Activated naive CD8-positive, alpha-beta T cell treated with anti-CD3 and anti-CD28 coated beads, Interleukin-2, amount 10 ng/mL, durations not matched to agents 7 days and 5 days (primary cell): ENCODE data around the gene NXPH3. TPM values are rescaled to one million over a fixed set of nuclear protein-coding genes. Genes with fewer than 3 reads are reported as not detected.
"Not testable (repeated sequence)": the region's sequence is repeated elsewhere in the genome, so short reads cannot be mapped to it uniquely, and the experiment has no call there.

Experiments used
- ATAC-seq: fragments of 150-1000 bp; cut with Tn5 transposase; one replicate; pipeline ENCODE4 v1.10.0; 2021; ENCODE audit warnings: low read depth, moderate library complexity
- POLR2A ChIA-PET: fragments of 350-600 bp; sonication (Branson Sonifier 250); formaldehyde crosslinking; loops from one replicate; lab custom pipeline; 2021; ENCODE audit warnings: antibody characterized with exemption; lab: Charles Lee
- DNase-seq: peaks from one replicate; pipeline ENCODE4 v3.0.0; 2021
- H3K27ac Mint-ChIP-seq: one replicate; pipeline ENCODE4 v1.8.0; 2022; ENCODE audit warnings: mild to moderate bottlenecking, mixed read lengths
- H3K27me3 Mint-ChIP-seq: one replicate; pipeline ENCODE4 v1.8.0; 2022; ENCODE audit warnings: mild to moderate bottlenecking, moderate library complexity, mixed read lengths
- H3K36me3 Mint-ChIP-seq: one replicate; pipeline ENCODE4 v1.8.0; 2021; ENCODE audit warnings: mild to moderate bottlenecking, mixed read lengths
- H3K4me1 Mint-ChIP-seq: one replicate; pipeline ENCODE4 v1.8.0; 2021; ENCODE audit warnings: mixed read lengths
- H3K4me3 Mint-ChIP-seq: one replicate; pipeline ENCODE4 v1.8.0; 2022; ENCODE audit warnings: mild to moderate bottlenecking, moderate library complexity, mixed read lengths
- H3K9me3 Mint-ChIP-seq: one replicate; pipeline ENCODE4 v1.8.0; 2021; ENCODE audit warnings: mixed read lengths
- total RNA-seq, 2 experiments: library from RNA; stranded (reverse); gene quantifications; one replicate each; pipeline ENCODE4 v1.2.3, GENCODE V29; 2021

NXPH3 gene
- total RNA-seq, 2 experiments from 2014 or later = 0.14 TPM; not detected in 1

DNA sequence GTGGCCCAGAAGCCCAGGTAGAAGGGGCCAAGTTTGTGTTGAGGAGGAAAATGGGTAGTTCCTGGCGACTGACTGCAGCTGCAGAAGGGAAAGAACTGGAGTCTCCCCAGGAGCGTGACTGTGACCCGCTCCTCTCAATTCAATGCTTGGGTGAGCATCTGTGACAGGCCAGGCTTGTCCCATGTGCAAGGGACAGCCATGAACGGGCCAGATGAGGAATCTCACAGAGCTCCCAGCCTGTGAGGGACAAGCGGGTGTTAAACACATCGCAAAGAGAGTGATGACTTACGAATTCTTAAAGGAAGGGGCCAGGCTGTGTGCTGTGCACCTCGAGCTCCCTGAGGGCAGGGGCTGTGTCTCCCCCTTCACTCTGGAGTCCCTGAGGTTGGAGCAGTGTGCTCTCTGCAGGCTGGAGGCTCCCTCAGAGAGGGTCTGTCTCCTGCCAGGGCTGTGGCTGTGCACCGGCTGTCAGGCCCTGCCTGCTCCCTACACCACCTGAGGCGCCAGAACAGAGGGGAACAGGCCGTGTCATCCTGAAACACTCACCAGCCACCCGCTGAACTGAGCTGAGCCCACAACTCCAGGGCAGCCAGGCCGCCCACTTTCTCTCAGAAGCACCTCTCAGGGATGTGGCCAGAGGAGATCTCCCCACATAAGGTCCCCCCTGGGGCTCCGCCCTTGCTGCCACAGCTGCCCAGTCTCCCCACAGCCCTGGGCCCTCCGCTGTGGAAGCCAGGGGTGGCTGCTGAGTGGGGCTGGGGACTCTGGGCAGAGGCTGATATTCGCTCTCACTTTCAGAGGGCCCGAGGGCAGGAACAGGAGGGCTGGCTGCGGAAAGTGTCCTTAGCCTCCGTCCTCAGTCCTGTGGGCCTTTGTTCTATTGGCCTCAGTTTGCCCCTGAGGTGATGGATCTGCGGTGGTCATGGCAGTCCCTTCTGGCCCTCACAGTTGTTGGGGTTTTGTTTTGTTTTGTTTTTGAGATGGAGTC lies 25.7 kb upstream of the NXPH3 start:
- POLR2A ChIA-PET = no interaction called here
- H3K4me1 Mint-ChIP-seq = peaks cover 1% of the 10 kb centered on the region
- no peaks in the 10 kb centered on the region for H3K9me3 Mint-ChIP-seq
- H3K27ac Mint-ChIP-seq = no peak overlapping the region
- H3K27me3 Mint-ChIP-seq = peaks cover 5% of the 10 kb centered on the region
- no peak for ATAC-seq
- H3K36me3 Mint-ChIP-seq = no peaks in the 10 kb centered on the region
- no peak overlapping the region for H3K4me3 Mint-ChIP-seq
- DNase-seq = no peak

DNA sequence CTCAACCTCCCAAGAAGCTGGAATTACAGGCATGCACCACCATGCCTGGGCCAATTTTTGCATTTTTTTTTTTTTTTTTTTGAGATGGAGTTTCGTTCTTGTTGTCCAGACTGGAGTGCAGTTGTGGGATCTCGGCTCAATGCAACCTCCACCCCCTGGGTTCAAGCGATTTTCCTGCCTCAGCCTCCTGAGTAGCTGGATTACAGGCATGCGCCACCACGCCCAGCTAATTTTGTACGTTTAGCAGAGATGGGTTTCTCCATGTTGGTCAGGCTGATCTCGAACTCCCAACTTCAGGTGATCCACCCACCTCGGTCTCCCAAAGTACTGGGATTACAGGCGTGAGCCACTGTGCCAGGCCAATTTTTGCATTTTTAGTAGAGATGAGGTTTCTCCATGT lies 24.9 kb upstream of the NXPH3 start:
- H3K27ac Mint-ChIP-seq, H3K4me1 Mint-ChIP-seq, H3K36me3 Mint-ChIP-seq, DNase-seq, H3K4me3 Mint-ChIP-seq, POLR2A ChIA-PET, ATAC-seq, H3K27me3 Mint-ChIP-seq, H3K9me3 Mint-ChIP-seq: not testable (repeated sequence)

DNA sequence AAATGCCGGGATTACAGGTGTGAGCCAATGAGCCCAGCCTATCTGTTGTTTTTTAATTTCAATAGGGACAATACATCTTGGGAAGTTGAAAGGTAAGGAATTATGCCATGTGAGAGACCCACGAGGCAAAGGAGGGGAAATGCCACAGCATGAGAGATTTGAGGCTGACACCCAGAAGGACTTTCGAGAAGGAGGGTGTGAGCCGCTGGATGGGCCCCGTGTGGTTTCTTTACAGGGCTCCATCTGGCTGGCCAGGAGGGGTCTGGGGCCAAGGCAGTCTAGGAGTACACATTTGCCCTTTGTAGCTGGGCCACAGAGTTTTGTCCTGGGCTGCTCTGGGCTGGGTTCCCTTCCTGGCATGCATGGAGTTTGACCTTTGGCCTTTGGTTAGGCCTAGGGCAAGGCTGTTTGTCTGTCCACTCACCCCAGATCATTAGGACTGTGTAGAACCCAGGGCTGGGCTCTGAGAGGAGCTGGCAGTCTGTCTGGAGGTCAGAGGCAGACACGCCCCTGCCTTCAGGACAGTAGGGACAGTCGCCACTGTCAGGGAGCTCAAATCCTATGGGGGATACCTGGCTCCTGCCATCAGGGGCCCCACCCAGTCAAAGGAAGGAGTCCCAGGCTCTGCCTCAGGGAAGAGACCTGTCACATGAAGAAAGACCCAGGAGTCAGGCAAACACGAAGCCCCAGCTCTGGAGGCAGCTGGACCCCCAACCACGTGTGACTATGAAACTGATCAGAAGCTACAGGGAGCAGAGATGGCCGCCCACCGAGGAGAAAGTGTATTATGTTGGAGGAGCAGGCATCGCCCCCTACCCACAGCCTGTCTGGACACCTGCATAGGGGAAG lies 24.2 kb upstream of the NXPH3 start:
- H3K27me3 Mint-ChIP-seq = peaks cover 5% of the 10 kb centered on the region
- POLR2A ChIA-PET = interaction anchor here (0.5 kb wide), 1 partner anchor 517 kb away, joined by 3 read pairs; no protein-coding TSS in a partner anchor
- no peak overlapping the region for H3K4me3 Mint-ChIP-seq
- no peaks in the 10 kb centered on the region for H3K9me3 Mint-ChIP-seq
- DNase-seq (no peak), ATAC-seq (no peak)
- H3K27ac Mint-ChIP-seq = no peak overlapping the region
- H3K36me3 Mint-ChIP-seq = no peaks in the 10 kb centered on the region
- H3K4me1 Mint-ChIP-seq = peaks cover 1% of the 10 kb centered on the region

DNA sequence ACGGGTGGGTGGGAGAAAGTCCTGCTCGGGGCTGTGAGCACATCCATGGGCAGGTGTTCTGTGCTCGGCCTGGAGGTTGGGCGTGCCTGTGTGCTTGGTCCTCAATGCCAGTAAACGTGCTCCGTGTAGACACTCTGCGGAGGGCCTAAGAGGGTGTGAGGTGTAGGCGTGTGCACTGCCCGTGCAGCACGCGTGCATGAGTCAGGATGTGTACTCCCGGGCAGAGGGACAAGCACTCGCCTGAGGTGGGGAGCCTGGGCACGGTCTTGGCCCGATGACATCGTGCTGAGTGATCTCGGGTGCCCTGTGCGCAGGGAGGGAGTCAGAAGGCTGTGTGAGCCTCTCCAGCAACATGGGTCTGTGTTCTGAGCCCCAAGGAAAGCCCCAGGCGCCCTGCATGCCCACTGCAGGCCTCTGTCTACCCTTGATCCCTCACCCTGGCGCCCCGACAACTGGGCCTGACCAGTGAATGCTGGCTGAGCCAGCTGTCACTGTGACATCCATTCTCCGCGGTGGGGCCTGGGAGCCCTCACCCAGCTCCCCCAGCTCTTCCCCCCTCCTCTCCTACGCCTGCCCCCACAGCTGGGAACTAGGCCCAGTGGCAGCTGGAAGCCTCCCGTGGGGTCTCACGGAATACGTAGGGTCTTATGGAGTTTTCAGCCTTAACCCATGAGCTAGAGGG lies 23.5 kb upstream of the NXPH3 start:
- no peak overlapping the region for H3K27ac Mint-ChIP-seq
- POLR2A ChIA-PET = no interaction called here
- no peak overlapping the region for H3K4me3 Mint-ChIP-seq
- H3K36me3 Mint-ChIP-seq = no peaks in the 10 kb centered on the region
- peaks cover 4% of the 10 kb centered on the region for H3K27me3 Mint-ChIP-seq
- DNase-seq (no peak), ATAC-seq (no peak)
- no peaks in the 10 kb centered on the region for H3K9me3 Mint-ChIP-seq
- peaks cover 2% of the 10 kb centered on the region for H3K4me1 Mint-ChIP-seq

DNA sequence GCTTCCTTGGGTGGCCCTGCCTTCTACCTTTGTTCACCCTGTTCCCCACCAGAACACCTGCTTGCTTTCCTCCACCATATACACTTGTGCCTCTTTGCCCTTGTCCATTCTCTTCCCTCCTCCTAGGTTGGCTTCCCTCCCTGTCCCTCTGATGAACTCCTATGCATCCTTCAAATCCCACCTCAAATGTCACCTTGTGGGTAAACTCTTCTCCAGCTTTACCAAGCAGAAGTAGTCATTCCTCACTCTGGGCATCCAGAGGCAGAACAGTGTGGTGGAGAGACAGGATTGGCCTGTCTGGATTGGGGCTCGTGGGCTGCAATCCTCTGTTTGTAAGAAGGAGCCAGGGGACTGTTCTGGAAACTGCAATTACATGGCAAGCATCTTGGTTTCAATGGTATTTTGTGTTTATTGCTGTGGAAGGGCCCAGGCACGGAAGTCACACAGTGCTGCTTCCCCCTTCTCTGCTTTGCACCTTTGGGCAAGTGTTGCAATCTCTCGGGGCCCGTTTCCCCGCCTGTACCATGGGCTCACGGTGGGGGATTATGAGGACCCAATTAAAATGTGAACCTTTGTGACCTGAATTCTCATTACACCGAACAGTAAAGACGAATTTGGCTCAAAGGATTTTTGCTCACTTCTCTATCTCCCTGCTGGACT lies 21.9 kb upstream of the NXPH3 start:
- no peaks in the 10 kb centered on the region for H3K9me3 Mint-ChIP-seq
- ATAC-seq (no peak), DNase-seq (no peak)
- H3K27me3 Mint-ChIP-seq = peaks cover 5% of the 10 kb centered on the region
- H3K4me3 Mint-ChIP-seq = no peak overlapping the region
- POLR2A ChIA-PET = no interaction called here
- peaks cover 6% of the 10 kb centered on the region for H3K4me1 Mint-ChIP-seq
- H3K27ac Mint-ChIP-seq = no peak overlapping the region
- H3K36me3 Mint-ChIP-seq = no peaks in the 10 kb centered on the region

DNA sequence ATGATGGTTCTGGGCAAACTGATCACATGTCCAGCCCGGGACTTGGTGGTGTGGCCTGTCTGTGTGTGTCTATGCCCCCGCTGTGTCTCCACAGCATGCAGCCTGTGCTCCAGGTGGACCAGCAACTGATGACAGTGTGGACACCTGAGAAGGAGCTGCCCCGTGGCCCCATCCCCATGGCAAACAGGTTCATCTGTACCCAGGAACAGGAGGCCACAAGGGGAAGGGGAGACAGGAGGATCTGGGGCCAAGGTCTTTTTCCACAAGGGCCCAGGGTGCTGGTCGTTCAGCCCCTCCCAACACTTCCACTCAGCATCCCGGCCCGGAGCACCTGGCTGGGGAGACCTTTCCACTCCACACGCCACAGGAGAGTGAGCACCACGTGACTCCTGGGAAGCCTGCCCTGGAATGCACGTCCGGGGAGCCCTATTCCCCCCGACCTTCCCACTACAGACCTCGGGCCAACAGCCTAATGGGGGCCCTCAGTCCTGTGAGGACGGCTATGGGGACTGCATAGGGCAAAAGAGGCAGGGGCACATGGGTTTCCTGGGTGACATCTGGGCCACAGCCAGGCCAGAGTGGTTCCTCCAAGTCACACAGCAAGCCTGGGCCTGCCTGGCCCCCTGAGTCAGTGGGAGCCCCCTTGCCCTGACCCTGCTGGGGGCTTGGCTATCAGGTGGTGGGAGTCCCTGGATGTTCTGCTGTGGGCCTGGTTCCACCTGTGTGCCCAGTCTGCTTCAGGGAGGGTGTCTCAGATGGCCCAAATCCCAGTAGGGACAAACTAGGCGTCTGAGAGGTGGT lies 20.8 kb upstream of the NXPH3 start:
- no peaks in the 10 kb centered on the region for H3K9me3 Mint-ChIP-seq
- ATAC-seq (no peak), DNase-seq (peak; percentile 28)
- POLR2A ChIA-PET = no interaction called here
- no peak overlapping the region for H3K27ac Mint-ChIP-seq
- peaks cover 7% of the 10 kb centered on the region for H3K27me3 Mint-ChIP-seq
- H3K36me3 Mint-ChIP-seq = no peaks in the 10 kb centered on the region
- peaks cover 5% of the 10 kb centered on the region for H3K4me1 Mint-ChIP-seq
- H3K4me3 Mint-ChIP-seq = no peak overlapping the region

DNA sequence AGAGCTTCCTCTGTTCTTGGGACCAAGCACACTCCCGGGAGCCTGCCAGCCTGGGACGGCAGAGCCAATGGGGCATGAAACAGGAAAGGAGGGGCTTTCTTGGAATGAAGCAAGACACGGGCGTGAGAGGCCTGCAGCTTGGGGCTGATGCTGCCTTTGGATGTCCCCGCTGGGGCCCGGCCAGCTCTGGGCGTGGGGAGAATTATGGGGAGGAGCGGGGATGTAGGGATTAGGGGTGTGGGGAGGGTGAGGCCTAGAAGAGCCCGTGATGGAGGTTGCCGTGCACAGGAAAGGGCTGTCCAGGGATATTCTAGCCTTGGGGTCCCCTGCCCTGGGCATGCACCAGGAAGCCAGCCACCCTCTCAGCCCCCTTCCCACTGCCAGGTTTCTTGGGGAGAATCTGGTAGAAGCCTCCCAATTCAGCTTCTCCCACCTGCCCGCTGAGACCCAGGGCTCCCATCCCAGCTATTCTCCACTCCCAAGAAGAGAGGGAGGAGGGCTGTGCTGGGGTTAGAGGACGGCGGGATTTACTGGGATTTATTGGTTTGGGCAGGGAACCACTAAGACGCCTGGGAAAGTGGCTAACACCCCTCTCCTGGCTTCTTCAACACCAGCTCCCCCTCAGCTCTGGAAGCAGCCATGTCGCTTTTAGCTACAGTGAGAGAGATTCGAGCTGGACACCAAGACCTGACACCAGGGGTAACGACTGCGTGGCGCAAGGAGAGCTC lies 20.0 kb upstream of the NXPH3 start:
- POLR2A ChIA-PET = no interaction called here
- Mint-ChIP-seq H3K27ac (no peak overlapping the region), H3K4me3 (no peak overlapping the region), H3K4me1 (peaks cover 5% of the 10 kb centered on the region), H3K36me3 (no peaks in the 10 kb centered on the region), H3K27me3 (peaks cover 9% of the 10 kb centered on the region), H3K9me3 (no peaks in the 10 kb centered on the region)
- DNase-seq = peak; percentile 19
- ATAC-seq = no peak

DNA sequence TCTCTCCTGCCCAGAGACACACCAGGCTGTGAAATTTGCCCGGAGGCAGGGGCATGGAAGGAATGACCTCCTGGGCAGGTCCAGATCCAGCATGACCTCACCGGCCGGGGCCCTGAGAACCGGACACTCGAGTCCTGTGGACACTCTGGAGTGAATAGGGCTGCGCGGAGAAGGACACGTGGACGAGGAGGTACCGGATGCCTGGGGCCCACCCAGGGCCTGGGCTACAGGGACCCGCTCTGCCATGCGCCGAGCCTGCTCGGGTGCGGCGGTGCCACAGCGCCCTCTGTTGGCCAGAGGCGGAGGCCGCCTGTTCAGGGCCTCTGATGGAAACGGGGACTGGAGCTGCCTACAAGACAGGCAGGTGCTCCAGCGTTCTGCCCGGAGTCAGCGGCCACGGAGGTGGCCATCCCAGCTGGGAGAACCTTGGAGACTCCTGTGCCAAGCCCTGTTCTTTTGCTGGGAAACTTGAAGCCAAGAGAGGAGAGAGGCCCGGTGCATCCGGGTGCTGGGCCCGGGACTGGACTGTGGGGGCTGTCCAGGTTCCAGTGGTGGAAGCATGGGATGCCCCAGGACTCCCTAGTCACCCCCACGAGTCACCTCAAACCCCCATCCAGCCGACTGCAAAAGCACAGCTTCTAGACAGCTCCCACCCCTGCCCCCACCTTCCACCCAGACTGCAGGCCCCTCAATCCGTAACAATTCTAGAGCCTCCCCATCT lies 19.3 kb upstream of the NXPH3 start:
- Mint-ChIP-seq H3K4me1 (peaks cover 6% of the 10 kb centered on the region), H3K36me3 (no peaks in the 10 kb centered on the region), H3K27ac (no peak overlapping the region), H3K4me3 (no peak overlapping the region), H3K9me3 (no peaks in the 10 kb centered on the region), H3K27me3 (peaks cover 13% of the 10 kb centered on the region)
- DNase-seq (peak; percentile 95), ATAC-seq (peak; percentile 96)
- POLR2A ChIA-PET = no interaction called here

DNA sequence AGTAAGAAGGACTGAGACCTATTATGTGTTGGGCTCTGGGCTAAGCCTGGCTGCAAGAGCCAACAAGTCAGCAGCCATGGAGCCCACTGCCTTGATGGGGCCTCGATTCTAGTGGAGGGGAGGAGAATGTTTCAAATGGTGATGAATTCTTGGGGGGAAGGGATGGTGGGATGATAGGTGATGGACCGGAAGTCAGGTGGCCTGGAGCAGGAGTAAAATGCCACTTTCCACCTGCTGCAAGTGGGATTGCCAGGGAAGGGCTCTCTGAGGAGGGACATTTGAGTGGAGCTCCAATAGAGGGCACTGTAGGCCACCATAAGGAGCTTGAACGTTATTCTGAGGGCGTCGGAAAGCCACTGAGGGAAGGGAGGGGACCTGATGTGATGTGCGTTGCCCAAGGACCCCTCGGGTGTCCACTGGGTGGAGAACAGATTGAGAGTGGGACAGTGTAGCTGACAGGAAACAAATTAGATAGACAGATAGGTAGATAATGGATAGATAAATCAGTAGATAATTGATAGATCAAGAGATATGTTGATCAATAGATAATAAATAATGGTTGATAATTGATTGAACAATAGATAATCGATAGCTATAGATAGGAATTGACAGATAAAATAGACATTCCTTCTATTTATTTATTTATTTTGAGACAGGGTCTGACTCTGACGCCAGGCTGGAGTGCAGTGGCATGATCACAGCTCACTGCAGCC lies 18.2 kb upstream of the NXPH3 start:
- Mint-ChIP-seq H3K4me1 (peaks cover 6% of the 10 kb centered on the region), H3K9me3 (no peaks in the 10 kb centered on the region), H3K27me3 (peaks cover 14% of the 10 kb centered on the region), H3K27ac (no peak overlapping the region), H3K4me3 (no peak overlapping the region), H3K36me3 (no peaks in the 10 kb centered on the region)
- DNase-seq (peak; percentile 32), ATAC-seq (no peak)
- POLR2A ChIA-PET = interaction anchor here (0.6 to 1.0 kb wide), 3 partner anchors 53 to 149 kb away, joined by 3 to 5 read pairs (median 3); partner anchors contain the start of gene PHB1

DNA sequence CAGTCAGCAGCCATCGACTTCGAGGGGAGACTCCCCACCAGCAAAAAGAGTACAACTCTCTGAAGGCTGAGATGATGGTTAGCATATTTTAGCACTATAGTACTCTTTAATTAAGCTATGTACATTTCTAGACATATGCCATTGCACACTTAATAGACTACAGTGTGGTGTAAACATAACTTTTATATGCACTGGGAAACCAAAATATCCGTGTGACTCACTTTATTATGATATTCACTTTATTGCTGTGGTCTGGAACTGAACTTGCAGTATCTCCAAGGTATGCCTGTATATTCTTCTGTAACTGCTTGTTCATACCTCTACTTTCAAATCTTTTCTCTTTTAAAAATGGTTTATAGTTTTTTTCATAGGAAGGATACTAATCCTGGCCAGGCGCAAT lies 11.0 kb upstream of the NXPH3 start:
- H3K4me1 Mint-ChIP-seq = peaks cover 18% of the 10 kb centered on the region
- POLR2A ChIA-PET = no interaction called here
- DNase-seq = no peak
- no peak overlapping the region for H3K4me3 Mint-ChIP-seq
- peaks cover 25% of the 10 kb centered on the region for H3K27me3 Mint-ChIP-seq
- no peak overlapping the region for H3K27ac Mint-ChIP-seq
- no peaks in the 10 kb centered on the region for H3K36me3 Mint-ChIP-seq
- ATAC-seq = no peak
- no peaks in the 10 kb centered on the region for H3K9me3 Mint-ChIP-seq
